Esophagus (tissue), 2 donors: Measurements from ENCODE around the gene IFT81. TPM values are rescaled to one million over a fixed set of nuclear protein-coding genes. Genes with fewer than 3 reads are reported as not detected.
"Not testable (repeated sequence)": the region's sequence is repeated elsewhere in the genome, so short reads cannot be mapped to it uniquely, and the experiment has no call there.

Experiments
- H3K27ac ChIP-seq, 2 donors: one replicate each; pipeline ENCODE4 v1.5.1; 2013; ENCODE audit warnings: low read depth in 2 of 2, mild to moderate bottlenecking in 2 of 2, inconsistent platforms in 1 of 2, low read length in 1 of 2, moderate library complexity in 1 of 2
- H3K27me3 ChIP-seq, 2 donors: one replicate each; pipeline ENCODE4 v1.6.1; 2013; ENCODE audit warnings: low read length in 2 of 2, control low read depth in 1 of 2, mild to moderate bottlenecking in 1 of 2; ENCODE audit not compliant: insufficient read depth in 2 of 2, control insufficient read depth in 1 of 2
- H3K36me3 ChIP-seq, 2 donors: one replicate each; pipeline ENCODE4 v1.6.1; 2013; ENCODE audit warnings: low read length in 1 of 2; ENCODE audit not compliant: control insufficient read depth in 2 of 2, insufficient read depth in 2 of 2
- H3K4me1 ChIP-seq, 2 donors: one replicate each; pipeline ENCODE4 v1.6.1; 2013; ENCODE audit warnings: low read length in 1 of 2; ENCODE audit not compliant: control insufficient read depth in 2 of 2, insufficient read depth in 2 of 2
- H3K4me3 ChIP-seq, 2 donors: one replicate each; pipeline ENCODE4 v1.5.1; 2013; ENCODE audit warnings: low read length in 2 of 2, mild to moderate bottlenecking in 2 of 2, low read depth in 1 of 2, moderate library complexity in 1 of 2
- H3K9me3 ChIP-seq, 2 donors: one replicate each; pipeline ENCODE4 v1.6.1; 2013; ENCODE audit warnings: mild to moderate bottlenecking in 2 of 2, low read depth in 1 of 2, low read length in 1 of 2, moderate library complexity in 1 of 2; ENCODE audit not compliant: control insufficient read depth in 2 of 2, insufficient read depth in 1 of 2
- WGBS, 2 donors: extraction: QIAGEN DNeasy Blood & Tissue Kit; methylation state at CpG; one replicate each; pipeline ENCODE4 v1.1.7; 2013; 5-methylcytosine and 5-hydroxymethylcytosine counted together
- polyA plus RNA-seq, 2 donors: library from polyadenylated mRNA; stranded (reverse); fragments of 200-250 nt; gene quantifications; one replicate each; pipeline ENCODE4 v1.2.3, GENCODE V29; 2013
- donor health status: healthy with polysubstance abuse.
- donor health status: Bipolar disorder and iron deficiency.

IFT81 gene, protein sequence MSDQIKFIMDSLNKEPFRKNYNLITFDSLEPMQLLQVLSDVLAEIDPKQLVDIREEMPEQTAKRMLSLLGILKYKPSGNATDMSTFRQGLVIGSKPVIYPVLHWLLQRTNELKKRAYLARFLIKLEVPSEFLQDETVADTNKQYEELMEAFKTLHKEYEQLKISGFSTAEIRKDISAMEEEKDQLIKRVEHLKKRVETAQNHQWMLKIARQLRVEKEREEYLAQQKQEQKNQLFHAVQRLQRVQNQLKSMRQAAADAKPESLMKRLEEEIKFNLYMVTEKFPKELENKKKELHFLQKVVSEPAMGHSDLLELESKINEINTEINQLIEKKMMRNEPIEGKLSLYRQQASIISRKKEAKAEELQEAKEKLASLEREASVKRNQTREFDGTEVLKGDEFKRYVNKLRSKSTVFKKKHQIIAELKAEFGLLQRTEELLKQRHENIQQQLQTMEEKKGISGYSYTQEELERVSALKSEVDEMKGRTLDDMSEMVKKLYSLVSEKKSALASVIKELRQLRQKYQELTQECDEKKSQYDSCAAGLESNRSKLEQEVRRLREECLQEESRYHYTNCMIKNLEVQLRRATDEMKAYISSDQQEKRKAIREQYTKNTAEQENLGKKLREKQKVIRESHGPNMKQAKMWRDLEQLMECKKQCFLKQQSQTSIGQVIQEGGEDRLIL
- polyA plus RNA-seq, result 1 to 10 TPM; 1.9 to 3.5 TPM

DNA sequence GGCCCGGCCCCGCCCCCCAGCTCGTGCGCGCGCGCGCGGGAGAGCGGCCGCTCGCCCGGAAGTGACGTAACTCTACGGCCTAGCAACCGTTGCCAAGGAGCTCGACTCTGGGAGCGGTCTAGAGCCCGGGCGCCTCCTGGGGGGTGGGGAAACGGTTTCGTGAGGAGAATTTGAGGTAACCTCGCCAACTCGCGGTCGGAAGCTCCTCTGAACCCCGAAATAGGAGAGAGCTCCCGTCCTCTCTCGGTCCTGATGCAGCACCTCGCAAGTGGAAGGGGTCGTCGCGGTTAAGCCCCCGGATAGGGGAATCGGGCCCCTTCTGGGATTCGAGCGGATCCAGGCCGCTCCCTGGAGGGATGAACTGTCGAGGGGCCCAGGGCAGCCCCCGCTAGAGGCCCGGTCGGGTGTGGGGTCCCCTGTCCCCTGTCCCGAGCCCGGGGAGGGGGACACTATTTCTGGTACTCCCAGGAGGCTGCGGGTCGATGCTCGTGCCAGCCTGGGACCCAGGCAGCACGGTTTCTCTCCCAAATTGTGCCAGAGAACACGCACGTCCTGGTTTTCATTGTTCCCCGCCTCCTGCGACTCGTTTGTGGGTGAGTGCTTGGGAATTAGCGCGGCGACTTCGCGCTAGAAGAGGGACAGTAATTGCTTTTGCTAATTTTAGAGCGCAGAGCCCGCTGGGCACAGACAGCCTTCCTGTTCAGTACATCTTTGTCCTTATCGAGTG, at the start of gene IFT81:
Gene IFT81 (plus strand): TSS at position 89 of the 727 bp plus-strand sequence. CDS start 3,024 bp downstream, outside the sequence.
- H3K27me3 ChIP-seq, result no peaks in the 10 kb centered on the region
- no peaks in the 10 kb centered on the region for H3K36me3 ChIP-seq
- 0% methylated on average over 48 to 61 of the region's 61 CpGs for WGBS, 2 donors
- H3K27ac ChIP-seq, result peak within 1 kb of the TSS; percentile 87 to 90
- H3K4me3 ChIP-seq, result peak within 1 kb of the TSS; percentile 71 to 91
- H3K9me3 ChIP-seq, result no peaks in the 10 kb centered on the region
- H3K4me1 ChIP-seq, result peaks cover 0 to 3% of the 10 kb centered on the region in 2 donors

DNA sequence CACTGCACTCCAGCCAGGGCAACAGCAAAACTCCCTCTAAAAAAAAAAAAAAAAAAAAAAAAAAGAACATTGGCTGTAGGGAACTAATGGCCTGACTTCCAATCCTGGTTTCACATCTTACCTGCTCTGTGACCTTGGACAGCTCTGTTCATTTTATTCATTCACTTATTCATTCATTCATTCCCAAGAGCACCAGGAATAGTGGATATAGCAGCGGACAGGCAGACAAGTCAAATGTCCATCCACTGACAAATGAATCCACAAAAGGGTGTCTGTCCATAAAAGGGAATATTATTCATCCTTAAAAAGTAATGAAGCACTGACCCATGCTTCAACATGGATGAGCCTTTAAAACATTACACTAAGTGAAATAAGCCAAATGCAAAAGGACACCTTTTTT, 48.3 kb upstream of the IFT81 start:
- Histone ChIP-seq H3K4me3 (no peak overlapping the region), H3K36me3 (no peaks in the 10 kb centered on the region)
- WGBS, 2 donors, result 96 to 100% methylated on average over 1 of the region's 1 CpG

DNA sequence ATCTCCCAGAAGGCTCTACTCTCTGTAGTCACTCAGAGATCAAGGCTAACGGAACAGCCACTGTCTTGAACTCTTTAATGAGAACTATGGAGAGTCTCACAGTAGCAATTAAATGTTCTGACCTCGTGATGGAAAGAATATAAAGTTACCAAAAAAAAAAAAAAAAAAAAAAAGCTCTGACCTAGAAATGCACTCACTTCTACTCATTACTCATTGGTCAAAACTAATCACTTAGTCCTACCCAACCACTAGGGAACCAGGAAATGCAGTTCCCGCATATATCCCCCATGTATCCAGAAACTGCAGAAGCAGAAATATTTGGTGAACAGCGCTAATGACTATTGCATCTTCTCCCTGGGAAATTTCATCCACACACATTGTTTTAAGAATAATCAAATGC, 46.4 kb upstream of the IFT81 start:
- Histone ChIP-seq H3K27ac (no peak overlapping the region), H3K9me3 (no peaks in the 10 kb centered on the region), H3K4me3 (no peak overlapping the region), H3K36me3 (no peaks in the 10 kb centered on the region), H3K4me1 (peaks cover 0 to 3% of the 10 kb centered on the region in 2 donors), H3K27me3 (no peaks in the 10 kb centered on the region)
- 74 to 84% methylated on average over 4 of the region's 4 CpGs for WGBS, 2 donors

More for the DNA sequence above, 48.3 kb upstream of the IFT81 start:
- Histone ChIP-seq H3K4me1 (peaks cover 0 to 3% of the 10 kb centered on the region in 2 donors), H3K27me3 (no peaks in the 10 kb centered on the region), H3K9me3 (no peaks in the 10 kb centered on the region), H3K27ac (no peak overlapping the region)

DNA sequence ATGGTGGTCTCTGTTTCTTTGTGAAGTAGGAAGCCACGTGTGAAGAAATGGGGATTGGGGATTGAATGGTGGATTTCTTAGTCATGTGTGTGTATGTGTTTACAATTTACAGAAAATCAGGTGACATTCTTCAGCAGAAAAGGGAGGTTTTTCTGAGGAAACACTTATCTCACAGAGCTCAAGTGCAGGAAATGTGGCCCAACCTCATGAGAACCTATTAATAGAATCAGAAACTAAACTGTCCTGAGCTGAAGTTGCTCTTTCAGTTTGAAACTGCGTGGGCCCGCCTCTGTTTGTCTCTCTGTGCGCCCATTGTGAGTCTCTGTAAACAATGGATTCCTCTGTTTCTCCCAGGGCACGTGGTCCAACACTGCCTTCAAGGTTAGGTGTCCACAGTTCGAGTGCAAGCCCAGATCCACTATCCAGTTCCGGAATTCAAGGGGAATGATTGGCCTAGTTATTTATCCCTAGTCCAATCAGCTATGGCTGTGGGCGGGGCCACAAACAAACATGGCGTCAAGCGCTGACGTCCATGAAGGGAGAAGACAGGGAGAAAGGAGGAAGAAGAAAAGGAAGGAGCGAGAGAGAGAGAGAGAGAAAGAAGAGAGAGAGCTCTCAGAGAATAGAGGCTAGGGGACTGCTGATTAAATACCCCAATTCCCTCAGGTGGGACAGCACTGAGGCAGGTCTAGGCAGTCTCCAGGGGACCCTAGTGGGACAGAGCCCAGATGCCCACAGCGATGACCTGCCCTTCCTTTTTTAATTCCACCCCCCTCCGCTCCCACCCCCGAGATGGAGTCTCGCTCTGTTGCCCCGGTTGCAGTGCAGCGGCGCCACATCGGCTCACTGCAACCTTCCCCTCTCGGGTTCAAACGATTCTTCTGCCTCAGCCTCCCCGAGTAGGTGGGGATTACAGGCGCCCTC, 44.4 kb upstream of the IFT81 start:
- no peaks in the 10 kb centered on the region for H3K27me3 ChIP-seq
- peak overlapping the region in 1 of 2 donors; percentile 2 for H3K27ac ChIP-seq
- H3K4me1 ChIP-seq, result no peaks in the 10 kb centered on the region
- 68 to 76% methylated on average over 24 of the region's 24 CpGs for WGBS, 2 donors
- no peaks in the 10 kb centered on the region for H3K9me3 ChIP-seq
- no peak overlapping the region for H3K4me3 ChIP-seq
- H3K36me3 ChIP-seq, result no peaks in the 10 kb centered on the region

DNA sequence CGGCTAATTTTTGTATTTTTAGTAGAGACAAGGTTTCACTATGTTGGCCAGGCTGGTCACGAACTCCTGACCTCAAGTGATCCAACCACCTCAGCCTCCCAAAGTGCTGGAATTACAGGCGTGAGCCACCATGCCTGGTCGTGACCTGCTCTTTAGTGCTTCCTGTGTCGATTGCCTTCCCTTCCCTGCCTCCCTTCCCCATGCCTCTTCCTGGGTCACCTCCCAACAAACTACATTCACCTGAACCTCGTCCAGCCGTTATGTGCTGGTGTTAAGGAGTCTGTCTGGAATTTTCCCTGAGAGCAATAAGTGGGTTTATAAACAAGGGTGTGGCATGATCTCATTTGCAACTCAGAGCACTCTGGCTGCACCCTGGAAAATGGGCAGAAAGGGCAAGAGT, 43.7 kb upstream of the IFT81 start:
- no peaks in the 10 kb centered on the region for H3K36me3 ChIP-seq
- H3K27ac ChIP-seq, result no peak overlapping the region
- H3K4me3 ChIP-seq, result no peak overlapping the region
- WGBS, 2 donors, result 80 to 87% methylated on average over 7 of the region's 7 CpGs
- no peaks in the 10 kb centered on the region for H3K4me1 ChIP-seq
- H3K27me3 ChIP-seq, result no peaks in the 10 kb centered on the region
- H3K9me3 ChIP-seq, result no peaks in the 10 kb centered on the region

DNA sequence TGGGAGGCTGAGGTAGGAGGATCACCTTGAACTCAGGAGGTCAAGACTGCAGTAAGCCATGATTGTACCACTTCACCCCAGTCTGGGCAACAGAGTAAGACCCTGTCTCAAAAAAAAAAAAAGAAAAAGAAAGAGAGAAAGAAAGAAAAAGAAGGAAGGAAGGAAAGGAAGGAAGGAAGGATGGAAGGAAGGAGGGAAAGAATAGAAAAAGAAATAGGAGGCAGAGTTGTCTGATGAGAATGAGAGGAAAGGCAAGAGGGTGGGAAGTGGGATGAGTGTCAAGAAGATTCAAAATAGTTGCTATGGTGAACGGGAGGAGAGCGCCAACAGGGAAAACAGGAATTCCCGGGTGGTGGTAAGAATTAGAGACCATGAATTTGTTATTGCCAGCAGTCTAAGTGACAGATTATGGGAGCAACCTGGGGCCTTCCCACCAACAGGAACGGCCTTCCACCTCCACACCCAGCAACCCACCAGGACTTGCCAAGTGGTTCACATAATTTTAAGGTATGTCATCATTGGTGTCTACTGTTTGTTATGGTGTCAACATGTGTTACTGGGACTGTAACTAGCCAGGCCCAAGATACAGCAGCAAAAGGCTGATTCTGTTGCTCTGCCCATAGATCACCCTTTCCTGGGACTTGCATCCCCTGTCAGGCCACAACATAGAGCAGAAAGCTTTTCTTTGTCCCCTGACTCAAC, 39.7 kb upstream of the IFT81 start:
- WGBS, 2 donors, result 43 to 59% methylated on average over 4 of the region's 4 CpGs
- H3K9me3 ChIP-seq, result no peaks in the 10 kb centered on the region

DNA sequence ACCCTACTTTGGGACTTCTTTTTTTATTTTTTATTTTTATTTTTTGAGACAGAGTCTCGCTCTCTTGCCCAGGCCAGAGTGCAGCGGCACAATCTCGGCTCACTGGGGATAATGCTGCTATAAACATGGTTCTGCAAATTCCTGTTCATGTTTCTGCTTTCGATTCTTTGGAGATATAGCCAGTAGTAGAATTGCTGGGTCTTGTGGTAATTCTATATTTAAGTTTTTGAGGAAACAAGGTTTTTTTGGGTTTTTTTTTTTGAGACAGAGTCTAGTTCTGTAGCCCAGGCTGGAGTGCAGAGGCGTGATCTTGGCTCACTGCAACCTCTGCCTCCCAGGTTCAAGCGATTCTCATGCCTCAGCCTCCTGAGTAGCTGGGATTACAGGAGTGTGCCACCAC, 35.9 kb upstream of the IFT81 start:
- H3K27ac ChIP-seq, H3K36me3 ChIP-seq, H3K4me1 ChIP-seq, H3K9me3 ChIP-seq, H3K27me3 ChIP-seq, H3K4me3 ChIP-seq: not testable (repeated sequence)
- 83 to 84% methylated on average over 6 of the region's 6 CpGs for WGBS, 2 donors

More for the DNA sequence above, 39.7 kb upstream of the IFT81 start:
- H3K4me1 ChIP-seq, result no peaks in the 10 kb centered on the region
- no peaks in the 10 kb centered on the region for H3K36me3 ChIP-seq
- H3K27ac ChIP-seq, result no peak overlapping the region
- no peak overlapping the region for H3K4me3 ChIP-seq
- H3K27me3 ChIP-seq, result no peaks in the 10 kb centered on the region

DNA sequence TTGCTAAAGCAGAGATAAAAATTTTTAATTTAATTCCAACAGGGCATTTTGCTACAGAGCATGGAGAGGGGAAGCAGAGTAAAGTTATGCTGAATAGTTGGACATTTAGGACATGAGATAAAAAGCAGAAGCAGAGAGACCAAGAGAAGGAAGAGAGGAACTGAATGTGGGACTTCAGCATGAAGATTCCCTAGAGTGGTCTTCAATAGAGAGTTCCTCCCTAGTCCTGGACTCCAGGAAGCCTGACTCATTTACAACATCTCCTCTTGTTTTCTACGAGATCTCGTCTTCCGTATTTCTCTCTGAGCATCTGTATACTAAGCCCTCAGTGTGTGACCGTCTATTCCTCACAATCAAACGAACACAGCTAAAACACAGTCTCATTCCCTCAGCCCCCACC, 35.2 kb upstream of the IFT81 start:
- Histone ChIP-seq H3K27ac (no peak overlapping the region), H3K4me1 (no peaks in the 10 kb centered on the region), H3K36me3 (no peaks in the 10 kb centered on the region), H3K4me3 (no peak overlapping the region), H3K27me3 (no peaks in the 10 kb centered on the region), H3K9me3 (no peaks in the 10 kb centered on the region)
- 83 to 84% methylated on average over 5 of the region's 5 CpGs for WGBS, 2 donors
